ENCODE data around the gene PCGF2.

Gene PCGF2

DNA sequence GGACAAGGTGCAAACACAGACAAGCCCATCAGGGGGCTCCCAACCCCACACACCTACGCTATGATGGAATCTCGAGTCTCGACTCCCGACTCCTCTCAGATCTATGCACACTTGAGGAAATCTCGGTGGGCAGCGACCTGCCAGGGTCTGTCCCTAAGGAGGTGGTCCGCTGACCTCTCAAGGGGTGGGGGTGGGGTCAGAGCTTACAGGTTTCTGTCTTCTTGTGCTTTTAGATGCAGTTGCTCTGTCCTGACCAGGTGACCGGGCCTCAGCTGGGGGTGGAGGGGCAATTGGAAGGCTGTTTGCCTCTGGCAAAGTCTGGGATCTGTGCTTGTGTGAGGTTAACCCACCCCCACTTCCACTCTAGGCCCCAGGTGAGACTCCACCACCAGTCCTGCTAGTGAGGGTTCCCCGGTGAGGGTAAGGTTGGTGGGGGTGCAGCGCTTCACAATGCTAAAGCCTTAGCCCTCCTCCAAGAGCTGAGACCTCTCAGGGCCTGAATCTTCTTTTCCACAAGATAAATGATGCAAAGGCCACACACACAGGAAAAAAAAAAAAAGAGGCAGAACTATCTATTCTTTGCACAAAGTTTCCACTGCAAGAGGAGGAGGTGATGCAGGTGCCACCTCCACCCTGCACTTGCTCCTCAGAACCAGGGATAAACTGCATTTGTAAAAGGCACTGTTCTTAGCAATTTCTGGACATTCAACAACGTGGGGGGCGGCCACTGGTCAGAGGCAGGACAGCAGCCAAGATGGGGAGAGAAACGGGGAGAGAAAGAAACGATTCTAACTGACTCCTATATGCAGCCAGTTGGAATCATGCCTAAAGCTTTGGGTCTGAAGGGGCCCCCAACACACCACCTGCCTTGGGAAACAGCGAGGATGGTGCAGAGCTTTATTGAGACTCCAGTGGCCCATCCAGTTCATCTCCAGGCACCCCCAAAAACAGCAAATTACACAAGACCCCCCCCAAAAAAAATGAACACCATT lies 13.9 kb downstream of the PCGF2 start:
- DNase-seq (ENCODE audit: low spot score), result no peak
- TF ChIP-seq, protein P1, sequence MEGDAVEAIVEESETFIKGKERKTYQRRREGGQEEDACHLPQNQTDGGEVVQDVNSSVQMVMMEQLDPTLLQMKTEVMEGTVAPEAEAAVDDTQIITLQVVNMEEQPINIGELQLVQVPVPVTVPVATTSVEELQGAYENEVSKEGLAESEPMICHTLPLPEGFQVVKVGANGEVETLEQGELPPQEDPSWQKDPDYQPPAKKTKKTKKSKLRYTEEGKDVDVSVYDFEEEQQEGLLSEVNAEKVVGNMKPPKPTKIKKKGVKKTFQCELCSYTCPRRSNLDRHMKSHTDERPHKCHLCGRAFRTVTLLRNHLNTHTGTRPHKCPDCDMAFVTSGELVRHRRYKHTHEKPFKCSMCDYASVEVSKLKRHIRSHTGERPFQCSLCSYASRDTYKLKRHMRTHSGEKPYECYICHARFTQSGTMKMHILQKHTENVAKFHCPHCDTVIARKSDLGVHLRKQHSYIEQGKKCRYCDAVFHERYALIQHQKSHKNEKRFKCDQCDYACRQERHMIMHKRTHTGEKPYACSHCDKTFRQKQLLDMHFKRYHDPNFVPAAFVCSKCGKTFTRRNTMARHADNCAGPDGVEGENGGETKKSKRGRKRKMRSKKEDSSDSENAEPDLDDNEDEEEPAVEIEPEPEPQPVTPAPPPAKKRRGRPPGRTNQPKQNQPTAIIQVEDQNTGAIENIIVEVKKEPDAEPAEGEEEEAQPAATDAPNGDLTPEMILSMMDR (IDR thresholded peaks at IDR 0.05; ENCODE audit: extremely low read depth, missing control alignments), result peak; percentile 13

DNA sequence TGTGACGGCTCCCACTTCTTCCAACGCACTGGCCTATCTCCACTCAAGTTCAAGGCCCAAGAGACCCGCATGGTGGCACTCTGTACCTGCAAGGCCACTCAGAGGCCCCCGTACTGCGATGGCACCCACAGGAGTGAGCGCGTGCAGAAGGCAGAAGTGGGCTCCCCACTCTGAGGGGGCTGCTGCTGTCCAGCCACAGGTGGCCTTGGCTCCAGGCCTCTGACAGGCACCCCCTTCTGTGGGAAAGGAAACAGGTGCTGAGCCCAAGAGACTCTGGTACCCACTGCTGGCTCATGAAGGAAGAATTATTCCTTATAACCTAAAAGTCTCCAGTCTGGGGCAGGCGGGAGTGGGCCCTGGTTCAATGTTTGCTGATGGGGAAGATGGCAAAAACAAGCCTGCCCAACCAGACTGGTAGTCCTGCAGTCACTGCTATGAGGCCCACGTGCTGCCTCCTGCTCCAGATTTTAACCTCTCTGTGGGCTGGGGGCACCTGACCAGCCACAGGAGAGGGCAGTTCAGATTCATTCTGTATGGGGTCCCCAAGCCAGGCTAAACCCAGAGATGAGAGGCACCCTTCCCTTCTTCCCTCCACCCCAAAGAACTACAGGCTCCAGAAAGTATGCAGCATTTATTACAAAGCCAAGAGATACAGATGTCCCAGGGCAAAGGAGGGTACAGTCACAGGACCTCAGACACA lies 14.7 kb downstream of the PCGF2 start:
- DNase-seq (ENCODE audit: low spot score), result no peak
- TF ChIP-seq, protein P1 (IDR thresholded peaks at IDR 0.05; ENCODE audit: extremely low read depth, missing control alignments), result no peak

DNA sequence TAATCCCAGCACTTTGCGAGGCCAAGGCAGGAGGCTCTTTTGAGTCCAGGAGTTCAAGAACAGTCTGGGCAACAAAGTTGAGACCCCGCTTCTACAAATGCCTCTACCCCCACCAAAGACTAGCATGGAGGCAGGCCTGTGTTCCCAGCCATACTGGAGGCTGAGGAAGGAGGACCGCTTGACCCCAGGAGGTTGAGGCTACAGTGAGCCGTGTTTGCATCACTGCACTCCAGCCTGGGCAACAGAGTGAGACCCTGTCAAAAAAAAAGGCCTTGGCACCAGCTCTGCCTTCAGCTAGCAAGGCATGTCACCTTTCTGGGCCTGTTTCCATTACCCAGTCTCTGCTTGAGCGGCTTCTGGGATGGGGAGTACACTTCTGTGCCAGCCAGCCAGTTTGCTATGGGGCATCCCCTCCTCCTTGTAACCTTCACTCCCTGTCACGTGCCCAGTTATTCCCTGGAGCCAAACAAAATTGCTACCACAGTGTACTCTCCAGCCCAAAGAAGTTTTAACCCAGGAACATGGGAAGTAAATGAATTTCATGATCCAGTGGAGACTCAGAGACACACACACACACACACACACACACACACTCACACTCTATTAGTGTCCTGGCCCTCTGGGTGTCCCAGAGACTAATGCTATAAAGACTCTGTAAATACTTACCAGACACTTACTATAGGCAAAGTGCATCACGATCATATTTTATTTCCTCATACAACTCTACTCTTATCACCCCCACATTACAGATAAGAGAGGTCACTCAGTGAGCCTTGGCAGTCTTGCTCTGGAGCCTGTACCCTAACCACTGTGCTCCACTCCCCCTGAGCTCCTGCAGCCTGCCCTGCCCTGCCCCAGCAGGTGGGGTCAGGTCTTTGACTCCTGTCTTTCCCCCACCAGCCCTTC lies 15.5 kb downstream of the PCGF2 start:
- no peak for DNase-seq (ENCODE audit: low spot score)
- TF ChIP-seq, protein P1 (IDR thresholded peaks at IDR 0.05; ENCODE audit: extremely low read depth, missing control alignments), result no peak

DNA sequence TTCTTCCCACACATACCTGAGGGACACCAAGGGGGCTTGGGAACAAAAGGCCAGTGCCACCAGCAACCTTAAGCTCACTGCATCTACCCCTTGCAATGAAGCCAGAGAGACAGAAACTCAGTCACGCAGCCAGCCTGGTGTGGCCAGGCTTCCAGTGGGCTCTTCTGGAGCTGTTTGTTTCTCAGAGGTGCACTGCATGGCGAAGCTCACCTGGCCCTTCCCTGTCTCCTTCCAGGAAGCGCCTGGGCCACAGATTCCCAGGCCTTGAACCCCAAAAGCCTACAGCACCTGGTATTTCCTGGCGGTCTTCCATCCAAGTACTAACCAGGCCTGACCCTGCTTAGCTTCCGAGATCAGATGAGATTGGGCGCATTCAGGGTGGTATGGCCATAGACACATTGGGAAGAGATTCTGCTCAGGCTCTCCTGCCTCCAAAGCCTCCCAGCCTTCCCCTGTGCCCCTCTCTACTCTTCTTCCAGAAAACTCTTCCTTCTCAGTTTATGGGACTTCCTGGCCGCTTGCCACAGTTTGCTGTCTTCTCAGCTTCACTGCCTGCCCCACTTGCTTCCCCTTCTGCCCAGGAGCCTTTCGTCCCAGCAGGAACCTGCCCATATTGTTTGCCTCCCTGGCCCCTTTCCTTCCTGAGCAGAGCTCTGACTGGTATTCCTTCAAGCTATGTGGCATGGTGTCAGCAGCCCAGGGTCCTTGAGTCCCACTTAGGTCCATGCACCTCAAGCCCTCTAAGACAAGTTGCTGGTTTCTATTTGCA lies 16.4 kb downstream of the PCGF2 start:
- TF ChIP-seq, protein P1 (IDR thresholded peaks at IDR 0.05; ENCODE audit: extremely low read depth, missing control alignments), result no peak
- DNase-seq (ENCODE audit: low spot score), result no peak

DNA sequence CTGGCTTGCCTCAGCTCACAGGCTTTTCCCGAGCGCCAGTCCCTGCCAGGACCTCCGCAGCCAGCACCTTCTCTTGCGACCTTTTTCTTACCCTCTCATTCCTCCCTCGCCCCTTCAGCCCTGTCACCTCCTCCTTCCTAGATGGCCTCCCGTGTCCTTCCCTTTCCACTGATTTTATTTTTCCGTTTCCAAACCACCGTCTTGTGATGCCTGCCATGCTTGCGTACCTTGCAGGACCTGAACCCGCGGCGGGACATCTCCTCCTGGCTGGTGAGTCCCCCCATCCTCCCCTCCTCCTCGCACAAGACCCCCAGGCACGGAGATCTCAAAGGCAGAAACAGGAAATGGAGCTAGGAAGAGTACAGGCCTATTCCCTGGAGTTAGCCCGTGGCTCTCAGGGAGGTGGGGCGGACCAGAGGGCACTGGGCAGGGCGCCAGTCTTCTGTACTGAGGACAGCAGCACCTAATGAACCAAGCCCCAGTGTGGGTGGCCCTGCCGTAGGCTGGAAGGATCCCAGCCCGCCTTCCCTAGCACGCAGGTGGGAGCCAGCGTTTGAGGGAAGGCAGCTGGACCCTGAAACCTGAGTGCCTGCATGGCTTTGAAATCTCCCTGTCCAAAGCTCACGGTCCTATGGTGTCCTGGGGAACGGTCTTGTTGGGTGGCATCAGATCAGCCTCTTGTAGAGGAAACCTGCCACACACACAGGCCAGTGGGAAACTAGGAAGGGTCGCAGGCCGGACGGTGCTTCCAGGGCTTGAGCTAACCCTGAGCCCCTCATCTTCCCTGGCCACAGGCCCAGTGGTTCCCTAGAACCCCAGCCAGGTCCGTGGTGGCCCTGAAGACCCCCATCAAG lies 17.4 kb downstream of the PCGF2 start:
- DNase-seq (ENCODE audit: low spot score), result no peak
- TF ChIP-seq, protein P1 (IDR thresholded peaks at IDR 0.05; ENCODE audit: extremely low read depth, missing control alignments), result no peak
